DMS 273 treated with DMSO at 0.1 percent for 48 hours (cell line): ENCODE results near the gene CERS3.

Source experiments
- DNase-seq: peaks from one replicate; lab custom pipeline; 2025; lab: John Stamatoyannopoulos, UW

Gene CERS3

GRCh38 chr15:100528833-100529428, at the start of gene CERS3:
TSS of gene CERS3 (minus strand) at chr15:100528950. CDS start at chr15:100501849, 27,101 bp downstream.
- no peak for DNase-seq

GRCh38 chr15:100573526-100573925, 44.8 kb upstream of the CERS3 start:
- no peak for DNase-seq

GRCh38 chr15:100572362-100572983, 43.7 kb upstream of the CERS3 start:
- DNase-seq, result no peak

GRCh38 chr15:100571592-100572167, 42.9 kb upstream of the CERS3 start:
- DNase-seq, result no peak

GRCh38 chr15:100570735-100571313, 42.1 kb upstream of the CERS3 start:
- no peak for DNase-seq

- DNase-seq, result no peak
Measured at GRCh38 chr15:100570275-100570674, 41.5 kb upstream of the CERS3 start.

GRCh38 chr15:100569391-100569790, 40.6 kb upstream of the CERS3 start:
- no peak for DNase-seq

GRCh38 chr15:100566850-100567628, 38.3 kb upstream of the CERS3 start:
- DNase-seq, result no peak

- DNase-seq, result no peak
Measured at GRCh38 chr15:100565591-100565990, 36.8 kb upstream of the CERS3 start.

- DNase-seq, result no peak
Measured at GRCh38 chr15:100560323-100560722, 31.6 kb upstream of the CERS3 start.

GRCh38 chr15:100559330-100559729, 30.6 kb upstream of the CERS3 start:
- DNase-seq, result no peak

GRCh38 chr15:100558771-100559254, 30.1 kb upstream of the CERS3 start:
- no peak for DNase-seq

- no peak for DNase-seq
Measured at GRCh38 chr15:100553468-100553867, 24.7 kb upstream of the CERS3 start.

- DNase-seq, result no peak
Measured at GRCh38 chr15:100547961-100548360, 19.2 kb upstream of the CERS3 start.

- DNase-seq, result no peak
Measured at GRCh38 chr15:100544946-100545345, 16.2 kb upstream of the CERS3 start.

GRCh38 chr15:100544338-100544841, 15.6 kb upstream of the CERS3 start:
- no peak for DNase-seq

- DNase-seq, result no peak
Measured at GRCh38 chr15:100542290-100542689, 13.5 kb upstream of the CERS3 start.

GRCh38 chr15:100537331-100537730, 8.6 kb upstream of the CERS3 start:
- DNase-seq, result no peak

- no peak for DNase-seq
Measured at GRCh38 chr15:100536733-100537132, 8.0 kb upstream of the CERS3 start.

GRCh38 chr15:100533886-100534285, 5.1 kb upstream of the CERS3 start:
- no peak for DNase-seq

GRCh38 chr15:100531823-100532327, 3.1 kb upstream of the CERS3 start:
- DNase-seq, result no peak

GRCh38 chr15:100531204-100531603, 2.5 kb upstream of the CERS3 start:
- no peak for DNase-seq
